AG09319 (cell line): ENCODE results near the gene PCNT.

ENCODE experiments used
- DNase-seq: peaks from one replicate; pipeline ENCODE4 v3.0.0-alpha.2; 2010; ENCODE audit warnings: low read depth; ENCODE audit errors: extremely low read depth
- CTCF ChIP-seq: IDR thresholded peaks from 2 replicates; pipeline ENCODE4 v1.5.1; 2011; ENCODE audit warnings: low read depth, mild to moderate bottlenecking, inconsistent platforms, low read length, moderate library complexity

PCNT gene

GRCh38 chr21:46388206-46388880 lies 64.4 kb downstream of the PCNT start:
- TF ChIP-seq CTCF, result no peak
- no peak for DNase-seq

GRCh38 chr21:46388896-46389295 lies 64.9 kb downstream of the PCNT start:
- DNase-seq, result no peak
- TF ChIP-seq CTCF, result no peak

- DNase-seq, result no peak
- no peak for TF ChIP-seq CTCF
Observed at GRCh38 chr21:46390603-46391545, 66.9 kb downstream of the PCNT start.

- no peak for DNase-seq
- no peak for TF ChIP-seq CTCF
Observed at GRCh38 chr21:46391773-46392172, 67.8 kb downstream of the PCNT start.

GRCh38 chr21:46392921-46393320 lies 69.0 kb downstream of the PCNT start:
- TF ChIP-seq CTCF, result peak; percentile 5; the same call in 1 of the 2 replicates
- peak; percentile 27 for DNase-seq

- no peak for DNase-seq
- TF ChIP-seq CTCF, result no peak
Observed at GRCh38 chr21:46393451-46393940, 69.5 kb downstream of the PCNT start.
